Caco-2 (cell line): ENCODE data around the gene WDR4. TPM values are rescaled to one million over a fixed set of nuclear protein-coding genes. Genes with fewer than 3 reads are reported as not detected.
"Not testable (repeated sequence)": the region's sequence is repeated elsewhere in the genome, so short reads cannot be mapped to it uniquely, and the experiment has no call there.

Experiments used
- BruUV-seq: library from RNA; stranded (reverse); fragments of 400-500 nt; replicated peaks from 2 replicates; lab custom pipeline; 2021; lab: Mats Ljungman, UMichigan
- CTCF ChIA-PET: fragments of 300-600 bp; sonication (Branson Sonifier 250); formaldehyde crosslinking; loops from one replicate; lab custom pipeline; 2022; ENCODE audit warnings: antibody characterized with exemption; lab: Charles Lee
- POLR2A ChIA-PET: fragments of 300-600 bp; sonication (Branson Sonifier 250); formaldehyde crosslinking; loops from one replicate; lab custom pipeline; 2022; ENCODE audit warnings: antibody characterized with exemption; lab: Charles Lee
- DNase-seq, 2 experiments: peaks; one replicate each; pipeline versions ENCODE4 v3.0.0 to v3.0.0-alpha.2; 2020 to 2022
- H3K27me3 ChIP-seq: replicated peaks from 2 replicates; pipeline ENCODE4 v1.6.0; 2011; ENCODE audit warnings: low read length; ENCODE audit not compliant: control insufficient read depth, insufficient read depth
- H3K36me3 ChIP-seq: 2 replicates; pipeline ENCODE4 v1.5.1; 2011; ENCODE audit warnings: low read length; ENCODE audit not compliant: control insufficient read depth, insufficient read depth
- H3K4me1 ChIP-seq: fragments of 250-450 bp; sonication (Bioruptor Pico); 2 replicates; pipeline ENCODE4 v1.5.1; 2020; ENCODE audit warnings: mild to moderate bottlenecking
- H3K4me3 ChIP-seq: 2 replicates; pipeline ENCODE4 v1.5.1; 2011; ENCODE audit warnings: low read depth, mild to moderate bottlenecking, control low read depth, low read length
- H3K9me3 ChIP-seq: fragments of 250-450 bp; sonication (Bioruptor Pico); 2 replicates; pipeline ENCODE4 v1.5.1; 2020; ENCODE audit warnings: mild to moderate bottlenecking, moderate library complexity
- H3K27ac Mint-ChIP-seq: one replicate; pipeline ENCODE4 v1.8.0; 2022; ENCODE audit warnings: mixed read lengths; ENCODE audit not compliant: unreplicated experiment
- H3K27me3 Mint-ChIP-seq: one replicate; pipeline ENCODE4 v1.8.0; 2022; ENCODE audit warnings: mixed read lengths; ENCODE audit not compliant: insufficient read depth, unreplicated experiment
- H3K36me3 Mint-ChIP-seq: one replicate; pipeline ENCODE4 v1.8.0; 2022; ENCODE audit warnings: mild to moderate bottlenecking, mixed read lengths; ENCODE audit not compliant: insufficient read depth, unreplicated experiment
- H3K4me1 Mint-ChIP-seq: one replicate; pipeline ENCODE4 v1.8.0; 2022; ENCODE audit warnings: low read depth, mixed read lengths; ENCODE audit not compliant: unreplicated experiment
- H3K4me3 Mint-ChIP-seq: one replicate; pipeline ENCODE4 v1.8.0; 2022; ENCODE audit warnings: mild to moderate bottlenecking, moderate library complexity, mixed read lengths; ENCODE audit not compliant: unreplicated experiment
- H3K9me3 Mint-ChIP-seq: one replicate; pipeline ENCODE4 v1.8.0; 2022; ENCODE audit warnings: mixed read lengths; ENCODE audit not compliant: unreplicated experiment
- intact Hi-C: fragments of 100-400 bp; cut with micrococcal nuclease; formaldehyde crosslinking; loops from one replicate; pipeline ENCODE4 v1.10.0; 2022; ENCODE audit not compliant: unreplicated experiment
- total RNA-seq: library from RNA; stranded (reverse); gene quantifications from 2 replicates; pipeline ENCODE4 v1.2.3, GENCODE V29; 2022
- TF ChIP-seq, protein P1 (sequence below), 2 experiments: fragments of 200-600 bp in 1 of 2; IDR thresholded peaks; 1 replicate in 1 of 2; 2 replicates in 1 of 2; pipeline versions ENCODE4 v1.5.1 to v1.8.0; 2011 to 2022; ENCODE audit warnings: antibody characterized with exemption in 1 of 2, control low read depth in 1 of 2, inconsistent platforms in 1 of 2, low read depth in 1 of 2, low read length in 1 of 2, mild to moderate bottlenecking in 1 of 2, moderate library complexity in 1 of 2; ENCODE audit not compliant: insufficient read depth in 1 of 2, severe bottlenecking in 1 of 2, unreplicated experiment in 1 of 2

WDR4 gene
- total RNA-seq, 1 experiment from 2014 or later: 35.0 TPM

DNA sequence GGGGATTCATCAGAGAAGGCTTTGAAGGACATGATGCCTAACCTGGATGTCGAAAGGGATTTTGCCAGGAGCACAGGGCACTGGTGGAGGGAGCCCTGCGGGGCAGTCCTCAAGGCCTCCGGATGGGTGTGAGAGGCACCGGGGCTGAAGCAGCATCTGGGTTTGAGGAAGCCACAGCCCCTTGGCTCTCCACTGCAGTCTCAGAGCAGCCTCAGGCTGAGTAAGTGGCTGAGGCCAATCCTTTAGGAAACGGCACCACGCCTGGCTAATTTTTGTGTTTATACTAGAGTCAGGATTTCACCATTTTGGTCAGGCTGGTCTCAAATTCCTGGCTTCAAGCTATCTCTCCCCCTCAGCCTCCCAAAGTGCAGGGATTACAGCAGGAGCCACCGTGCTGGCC is 34.1 kb upstream of the WDR4 start:
- TF ChIP-seq, protein P1, sequence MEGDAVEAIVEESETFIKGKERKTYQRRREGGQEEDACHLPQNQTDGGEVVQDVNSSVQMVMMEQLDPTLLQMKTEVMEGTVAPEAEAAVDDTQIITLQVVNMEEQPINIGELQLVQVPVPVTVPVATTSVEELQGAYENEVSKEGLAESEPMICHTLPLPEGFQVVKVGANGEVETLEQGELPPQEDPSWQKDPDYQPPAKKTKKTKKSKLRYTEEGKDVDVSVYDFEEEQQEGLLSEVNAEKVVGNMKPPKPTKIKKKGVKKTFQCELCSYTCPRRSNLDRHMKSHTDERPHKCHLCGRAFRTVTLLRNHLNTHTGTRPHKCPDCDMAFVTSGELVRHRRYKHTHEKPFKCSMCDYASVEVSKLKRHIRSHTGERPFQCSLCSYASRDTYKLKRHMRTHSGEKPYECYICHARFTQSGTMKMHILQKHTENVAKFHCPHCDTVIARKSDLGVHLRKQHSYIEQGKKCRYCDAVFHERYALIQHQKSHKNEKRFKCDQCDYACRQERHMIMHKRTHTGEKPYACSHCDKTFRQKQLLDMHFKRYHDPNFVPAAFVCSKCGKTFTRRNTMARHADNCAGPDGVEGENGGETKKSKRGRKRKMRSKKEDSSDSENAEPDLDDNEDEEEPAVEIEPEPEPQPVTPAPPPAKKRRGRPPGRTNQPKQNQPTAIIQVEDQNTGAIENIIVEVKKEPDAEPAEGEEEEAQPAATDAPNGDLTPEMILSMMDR (IDR thresholded peaks at IDR 0.05; ENCODE audit: insufficient read depth in 1 of 2, low read depth in 1 of 2, low read length in 1 of 2, severe bottlenecking in 1 of 2, unreplicated experiment in 1 of 2): no peak
- BruUV-seq: no TSS peak
- no peak overlapping the region for H3K4me3 Mint-ChIP-seq
- no peaks in the 10 kb centered on the region for H3K27me3 ChIP-seq
- no peaks in the 10 kb centered on the region for H3K4me1 ChIP-seq
- H3K36me3 ChIP-seq: no peaks in the 10 kb centered on the region
- H3K27me3 Mint-ChIP-seq: no peaks in the 10 kb centered on the region
- intact Hi-C loops: no loop called here
- no peak overlapping the region for H3K4me3 ChIP-seq
- no peaks in the 10 kb centered on the region for H3K9me3 ChIP-seq
- H3K9me3 Mint-ChIP-seq: no peaks in the 10 kb centered on the region
- H3K36me3 Mint-ChIP-seq: peaks cover 59% of the 10 kb centered on the region
- no peak for DNase-seq
- H3K4me1 Mint-ChIP-seq: no peaks in the 10 kb centered on the region
- H3K27ac Mint-ChIP-seq: no peak overlapping the region
- ChIA-PET POLR2A (interaction anchor here (0.6 kb wide), 1 partner anchor 61 kb away, joined by 5 read pairs; the partner anchor contains the start of gene PKNOX1), CTCF (no interaction called here)

DNA sequence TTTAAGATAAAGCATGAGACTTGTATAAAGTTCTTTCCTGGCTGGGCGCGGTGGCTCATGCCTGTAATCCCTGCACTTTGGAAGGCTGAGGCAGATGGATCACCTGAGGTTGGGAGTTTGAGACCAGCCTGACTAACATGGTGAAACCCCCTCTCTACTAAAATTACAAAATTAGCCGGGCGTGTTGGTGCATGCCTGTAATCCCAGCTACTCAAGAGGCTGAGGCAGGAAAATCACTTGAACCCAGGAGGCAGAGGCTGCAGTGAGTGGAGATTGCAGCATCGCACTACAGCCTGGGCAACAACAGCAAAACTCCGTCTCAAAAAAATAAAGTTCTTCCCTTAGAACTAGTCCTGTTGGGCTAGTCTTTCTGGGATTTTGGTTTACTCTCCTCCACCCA is 32.6 kb upstream of the WDR4 start:
- H3K27me3 Mint-ChIP-seq, H3K9me3 Mint-ChIP-seq, POLR2A ChIA-PET, DNase-seq, H3K4me3 ChIP-seq, H3K9me3 ChIP-seq, H3K4me1 Mint-ChIP-seq, H3K4me3 Mint-ChIP-seq, H3K4me1 ChIP-seq, H3K27ac Mint-ChIP-seq, H3K36me3 ChIP-seq, CTCF ChIA-PET, BruUV-seq, H3K27me3 ChIP-seq, intact Hi-C loops: not testable (repeated sequence)
- H3K36me3 Mint-ChIP-seq: peaks cover 57% of the 10 kb centered on the region

DNA sequence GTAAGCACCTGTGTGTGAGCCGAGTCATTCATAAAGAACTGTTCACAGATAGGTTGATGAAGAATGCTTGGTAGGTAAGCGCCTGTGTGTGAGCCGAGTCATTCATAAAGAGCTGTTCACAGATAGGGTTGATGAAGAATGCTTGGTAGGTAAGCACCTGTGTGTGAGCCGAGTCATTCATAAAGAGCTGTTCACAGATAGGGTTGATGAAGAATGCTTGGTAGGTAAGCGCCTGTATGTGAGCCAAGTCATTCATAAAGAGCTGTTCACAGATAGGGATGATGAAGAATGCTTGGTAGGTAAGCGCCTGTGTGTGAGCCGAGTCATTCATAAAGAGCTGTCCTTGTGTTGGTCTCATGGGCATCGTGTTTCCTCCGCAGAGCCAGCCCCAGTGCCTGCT is 29.1 kb upstream of the WDR4 start:
- H3K27ac Mint-ChIP-seq, H3K27me3 Mint-ChIP-seq, BruUV-seq, CTCF ChIA-PET, H3K27me3 ChIP-seq, H3K9me3 ChIP-seq, H3K4me3 ChIP-seq, H3K9me3 Mint-ChIP-seq, H3K4me1 ChIP-seq, H3K4me1 Mint-ChIP-seq, H3K4me3 Mint-ChIP-seq, H3K36me3 ChIP-seq, DNase-seq, intact Hi-C loops: not testable (repeated sequence)
- peaks cover 74% of the 10 kb centered on the region for H3K36me3 Mint-ChIP-seq
- POLR2A ChIA-PET: interaction anchor here (0.5 kb wide), 1 partner anchor 65 kb away, joined by 3 read pairs; no protein-coding TSS in a partner anchor

DNA sequence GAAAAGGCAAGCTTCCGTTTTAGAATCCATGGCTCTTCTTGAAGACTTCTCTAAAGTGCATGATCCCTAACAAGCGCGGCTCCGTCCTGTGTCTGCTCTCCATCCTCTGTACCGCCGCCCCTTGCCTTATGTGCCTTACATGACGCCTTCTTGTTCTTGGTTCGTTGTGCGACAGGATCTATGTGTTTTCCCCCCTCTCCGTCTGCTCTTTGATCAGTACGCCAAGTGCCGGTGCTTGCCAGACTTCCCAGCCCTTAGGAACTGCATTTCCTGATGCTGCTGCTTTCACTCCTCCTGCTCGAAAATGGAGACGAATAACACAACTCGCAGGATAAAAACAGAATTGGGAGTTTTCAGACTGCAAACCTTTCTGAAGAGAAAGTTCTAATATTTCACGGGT is 26.9 kb upstream of the WDR4 start:
- Mint-ChIP-seq H3K4me1 (no peaks in the 10 kb centered on the region), H3K9me3 (no peaks in the 10 kb centered on the region), H3K27me3 (no peaks in the 10 kb centered on the region), H3K27ac (no peak overlapping the region), H3K4me3 (no peak overlapping the region), H3K36me3 (peaks cover 71% of the 10 kb centered on the region)
- no peak for DNase-seq
- Histone ChIP-seq H3K36me3 (peaks cover 2% of the 10 kb centered on the region), H3K4me1 (no peaks in the 10 kb centered on the region), H3K9me3 (no peaks in the 10 kb centered on the region), H3K27me3 (no peaks in the 10 kb centered on the region), H3K4me3 (no peak overlapping the region)
- intact Hi-C loops: no loop called here
- ChIA-PET POLR2A (no interaction called here), CTCF (no interaction called here)
- TF ChIP-seq, protein P1 (IDR thresholded peaks at IDR 0.05; ENCODE audit: insufficient read depth in 1 of 2, low read depth in 1 of 2, low read length in 1 of 2, severe bottlenecking in 1 of 2, unreplicated experiment in 1 of 2): no peak
- no TSS peak for BruUV-seq
